Sigmoid colon (tissue), 4 donors: ENCODE results near the gene KIF21A.

Experiments
- EP300 ChIP-seq, 4 donors: sonication (generic); formaldehyde crosslinking; IDR thresholded peaks; one replicate each; pipeline ENCODE4 v1.6.1; 2017; ENCODE audit warnings: antibody characterized with exemption in 4 of 4
- POLR2A ChIP-seq, 2 donors: fragments of 450-650 bp; IDR thresholded peaks; one replicate each; pipeline ENCODE4 v1.6.1; 2016; ENCODE audit warnings: antibody characterized with exemption in 2 of 2, mild to moderate bottlenecking in 2 of 2, moderate library complexity in 2 of 2
- POLR2AphosphoS5 ChIP-seq, 4 donors: sonication (generic); formaldehyde crosslinking; IDR thresholded peaks; one replicate each; pipeline ENCODE4 v1.6.1; 2017; ENCODE audit warnings: antibody characterized with exemption in 4 of 4

- TF ChIP-seq EP300 (IDR thresholded peaks at IDR 0.05) (no peak), POLR2AphosphoS5 (IDR thresholded peaks at IDR 0.05) (no peak), POLR2A (IDR thresholded peaks at IDR 0.05) (no peak)
Observed at GRCh38 chr12:39297891-39298290, 145.0 kb downstream of the KIF21A start.
